ES-I3 (cell line): ENCODE results near the gene FMN1.

Experiments
- H3K36me3 ChIP-seq: 2 replicates; pipeline ENCODE4 v1.6.1; 2013; ENCODE audit warnings: mild to moderate bottlenecking, low read length, control low read depth, moderate library complexity; ENCODE audit not compliant: insufficient read depth
- H3K4me1 ChIP-seq: 2 replicates; pipeline ENCODE4 v1.6.1; 2013; ENCODE audit warnings: mild to moderate bottlenecking, control low read depth, low read length; ENCODE audit not compliant: insufficient read depth
- H3K9ac ChIP-seq: 2 replicates; pipeline ENCODE4 v1.6.1; 2013; ENCODE audit warnings: low read depth, mild to moderate bottlenecking, low read length, moderate library complexity
- H3K9me3 ChIP-seq: 2 replicates; pipeline ENCODE4 v1.6.1; 2013; ENCODE audit warnings: mild to moderate bottlenecking, low read length, moderate library complexity; ENCODE audit not compliant: control insufficient read depth, insufficient read depth

Gene FMN1

DNA sequence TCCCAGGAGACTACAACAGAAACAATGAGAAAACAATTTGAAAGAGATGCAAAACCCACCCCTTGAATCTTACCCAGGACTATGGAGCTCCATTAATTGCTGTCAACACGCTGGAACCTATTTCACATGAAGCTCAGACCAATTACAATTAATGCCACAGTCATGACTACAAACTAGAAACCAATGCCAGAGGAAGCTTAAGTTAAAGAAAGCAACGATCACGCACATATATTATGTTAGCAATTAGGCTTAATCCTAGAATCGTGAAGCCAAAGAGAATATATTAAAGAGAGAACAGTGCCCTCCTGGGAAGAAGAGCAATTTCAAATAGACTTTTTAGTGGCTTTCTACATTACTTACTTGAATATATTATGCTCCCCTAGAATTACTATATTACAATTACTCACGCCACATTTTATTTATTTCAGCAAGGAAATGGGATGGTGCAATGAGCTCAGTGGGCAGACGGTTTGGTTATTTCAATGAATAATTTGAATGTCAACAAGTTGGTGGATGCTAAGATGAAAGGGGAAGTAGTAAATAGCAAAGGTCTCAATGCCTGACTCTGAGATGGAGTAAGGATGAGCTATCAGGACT lies 351.2 kb downstream of the FMN1 start:
- Histone ChIP-seq H3K9ac (no peak overlapping the region), H3K36me3 (no peaks in the 10 kb centered on the region), H3K4me1 (0 out of 2 replicates have a peak, but pooled peaks cover 9% of the 10 kb centered on the region), H3K9me3 (no peaks in the 10 kb centered on the region)

DNA sequence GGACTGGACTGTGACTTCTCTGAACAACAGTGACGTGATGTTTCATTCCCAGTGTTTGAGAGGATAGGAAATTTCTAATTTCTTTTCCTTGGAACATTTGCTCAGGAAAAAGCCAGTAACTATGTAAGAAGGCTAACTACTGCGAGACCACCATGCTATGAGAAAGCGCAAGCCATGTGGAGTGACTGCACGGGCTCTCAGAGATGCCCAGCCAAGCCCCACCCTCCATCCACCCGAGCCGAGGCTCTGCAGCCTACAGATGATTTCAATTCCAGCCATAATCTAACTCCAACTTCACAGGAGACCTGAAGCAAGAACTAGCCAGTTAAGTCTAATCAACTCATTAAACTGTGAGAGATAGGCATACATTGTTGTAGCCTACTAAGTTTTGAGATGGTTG lies 352.4 kb downstream of the FMN1 start:
- H3K36me3 ChIP-seq: no peaks in the 10 kb centered on the region
- H3K9ac ChIP-seq: no peak overlapping the region
- 0 out of 2 replicates have a peak, but pooled peaks cover 9% of the 10 kb centered on the region for H3K4me1 ChIP-seq
- no peaks in the 10 kb centered on the region for H3K9me3 ChIP-seq

DNA sequence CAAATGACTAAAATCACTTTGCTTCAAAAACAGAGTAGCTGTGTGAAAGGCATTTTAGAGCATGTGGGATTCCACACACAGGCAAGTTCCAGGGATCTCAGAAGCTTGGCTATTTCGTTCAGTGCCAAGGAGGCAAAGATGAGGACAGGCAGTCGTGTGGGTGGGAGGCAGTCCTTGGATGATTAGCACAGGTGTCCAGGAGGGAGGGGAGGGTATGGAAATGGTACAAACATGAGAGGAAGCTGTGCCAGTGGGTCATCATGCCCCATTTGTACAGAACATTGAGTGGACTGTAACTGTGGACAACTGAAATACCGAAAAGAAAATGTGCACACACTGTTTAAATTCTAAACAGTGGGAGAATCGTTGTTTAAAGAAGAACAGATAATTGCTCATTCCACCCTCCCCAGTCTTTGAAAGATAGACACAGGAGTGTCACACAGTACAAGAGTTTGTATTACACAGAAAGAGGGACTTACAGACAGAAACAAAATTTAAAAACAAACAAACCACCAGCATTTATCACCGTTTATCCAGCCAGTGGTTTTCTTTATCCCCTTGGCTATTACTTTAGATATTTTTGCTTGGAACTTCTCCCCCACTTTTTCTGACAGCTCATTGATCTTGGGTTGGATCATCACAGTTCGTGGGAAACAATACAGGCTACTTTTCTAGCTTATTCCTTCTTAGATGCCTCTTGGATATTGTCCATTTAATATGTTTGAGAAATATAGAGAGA lies 353.8 kb downstream of the FMN1 start:
- Histone ChIP-seq H3K9ac (no peak overlapping the region), H3K4me1 (0 out of 2 replicates have a peak, but pooled peaks cover 9% of the 10 kb centered on the region), H3K36me3 (no peaks in the 10 kb centered on the region), H3K9me3 (no peaks in the 10 kb centered on the region)

DNA sequence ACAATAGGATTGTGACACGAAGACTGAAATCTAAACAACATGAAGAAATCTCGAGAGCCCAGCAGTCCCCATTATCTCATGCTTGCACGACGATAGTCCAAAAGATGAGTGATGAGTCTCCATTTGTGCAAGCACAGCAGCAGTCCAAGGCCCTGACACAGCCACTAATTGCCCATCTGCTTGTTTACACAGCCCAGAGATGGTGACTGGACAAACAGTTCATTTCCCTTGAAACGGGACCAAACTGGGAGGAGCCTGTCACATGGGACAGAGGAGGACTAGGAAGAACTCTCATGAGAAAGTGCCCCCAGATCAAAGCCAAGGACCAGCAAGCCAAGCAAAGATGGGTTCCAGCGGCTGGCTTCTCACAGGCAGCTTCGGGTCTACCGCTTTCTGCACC lies 355.7 kb downstream of the FMN1 start:
- Histone ChIP-seq H3K9ac (no peak overlapping the region), H3K4me1 (0 out of 2 replicates have a peak, but pooled peaks cover 6% of the 10 kb centered on the region), H3K9me3 (no peaks in the 10 kb centered on the region), H3K36me3 (no peaks in the 10 kb centered on the region)

DNA sequence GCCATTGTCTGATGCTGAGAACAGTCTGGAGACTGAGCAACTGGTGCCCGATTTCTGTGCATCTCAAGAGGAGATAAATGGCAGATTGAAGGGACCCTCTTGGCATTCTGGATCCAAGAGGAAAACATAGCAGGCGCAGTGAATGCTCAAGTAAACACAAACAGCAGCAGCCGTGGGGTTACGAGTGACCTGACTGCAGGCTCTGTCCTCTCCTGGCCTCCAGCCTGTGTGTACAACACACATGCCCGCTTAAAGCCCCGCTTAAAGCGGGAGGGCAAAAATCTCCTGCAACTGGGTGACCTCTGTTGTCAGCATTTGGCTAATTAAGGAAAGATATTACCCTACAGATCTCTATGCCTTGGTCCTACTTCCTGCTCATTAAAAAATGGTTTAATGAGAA lies 356.2 kb downstream of the FMN1 start:
- Histone ChIP-seq H3K4me1 (0 out of 2 replicates have a peak, but pooled peaks cover 6% of the 10 kb centered on the region), H3K36me3 (no peaks in the 10 kb centered on the region), H3K9me3 (no peaks in the 10 kb centered on the region), H3K9ac (no peak overlapping the region)

DNA sequence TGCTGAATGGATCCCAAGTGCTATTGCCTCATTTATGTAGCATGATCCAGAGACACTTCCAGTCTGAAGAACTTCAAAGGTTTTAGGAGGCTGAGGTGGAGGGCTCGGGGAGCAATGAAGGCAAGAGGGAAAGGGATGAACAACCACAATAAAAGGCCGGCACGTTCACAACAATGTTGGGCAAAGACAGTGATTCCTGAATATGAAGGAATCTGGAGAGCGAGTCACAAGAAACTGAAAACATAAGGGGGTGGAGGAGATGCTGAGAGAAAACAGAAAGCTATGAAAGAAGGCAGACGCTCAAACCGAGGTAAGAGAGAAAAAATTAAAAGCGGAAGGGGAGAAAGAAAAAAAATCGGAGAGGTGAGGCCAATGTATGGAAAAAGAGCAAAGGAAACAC lies 356.6 kb downstream of the FMN1 start:
- Histone ChIP-seq H3K9me3 (no peaks in the 10 kb centered on the region), H3K36me3 (no peaks in the 10 kb centered on the region), H3K9ac (no peak overlapping the region), H3K4me1 (0 out of 2 replicates have a peak, but pooled peaks cover 6% of the 10 kb centered on the region)

DNA sequence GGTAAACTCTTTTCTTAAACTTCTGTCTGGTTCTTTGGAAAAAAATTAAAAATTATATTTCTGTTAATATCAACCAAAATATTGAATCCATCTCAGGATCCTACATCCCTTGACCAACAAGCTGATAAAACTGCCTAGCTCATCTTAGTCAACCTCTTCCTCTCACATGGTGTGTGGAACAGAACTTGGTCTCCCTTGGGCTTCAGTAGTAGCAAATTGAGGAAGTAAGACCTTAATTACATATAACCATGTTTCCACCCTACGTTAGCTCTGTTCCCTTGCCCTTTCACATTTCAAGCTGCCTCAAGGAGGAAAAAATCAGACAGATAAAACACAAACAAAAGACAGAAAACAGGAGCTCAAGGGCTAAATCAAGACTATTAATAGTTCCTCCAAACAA lies 360.4 kb downstream of the FMN1 start:
- Histone ChIP-seq H3K9me3 (no peaks in the 10 kb centered on the region), H3K4me1 (0 out of 2 replicates have a peak, but pooled peaks cover 2% of the 10 kb centered on the region), H3K36me3 (no peaks in the 10 kb centered on the region), H3K9ac (no peak overlapping the region)

DNA sequence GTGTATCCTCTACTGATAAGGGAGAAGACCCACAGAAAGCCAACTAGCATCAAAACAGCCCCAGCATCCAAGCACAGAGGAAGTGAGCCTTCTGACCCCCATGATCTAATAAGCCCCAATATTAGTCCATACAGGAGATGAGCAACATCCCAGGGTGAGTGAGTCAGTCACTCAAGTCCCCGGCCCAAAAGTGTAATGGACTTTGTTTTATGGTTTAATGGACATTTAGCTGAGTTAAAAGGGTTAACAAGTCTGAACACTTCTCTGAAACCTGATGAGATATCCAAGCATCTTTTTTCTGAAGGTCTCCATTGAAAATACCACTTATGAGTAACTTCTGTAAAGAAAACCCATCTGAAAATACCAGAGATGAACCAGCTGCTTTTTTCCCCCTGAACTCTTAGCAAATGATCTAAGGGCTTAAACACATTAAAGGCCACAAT lies 361.1 kb downstream of the FMN1 start:
- Histone ChIP-seq H3K9me3 (no peaks in the 10 kb centered on the region), H3K36me3 (no peaks in the 10 kb centered on the region), H3K9ac (no peak overlapping the region), H3K4me1 (no peaks in the 10 kb centered on the region)

DNA sequence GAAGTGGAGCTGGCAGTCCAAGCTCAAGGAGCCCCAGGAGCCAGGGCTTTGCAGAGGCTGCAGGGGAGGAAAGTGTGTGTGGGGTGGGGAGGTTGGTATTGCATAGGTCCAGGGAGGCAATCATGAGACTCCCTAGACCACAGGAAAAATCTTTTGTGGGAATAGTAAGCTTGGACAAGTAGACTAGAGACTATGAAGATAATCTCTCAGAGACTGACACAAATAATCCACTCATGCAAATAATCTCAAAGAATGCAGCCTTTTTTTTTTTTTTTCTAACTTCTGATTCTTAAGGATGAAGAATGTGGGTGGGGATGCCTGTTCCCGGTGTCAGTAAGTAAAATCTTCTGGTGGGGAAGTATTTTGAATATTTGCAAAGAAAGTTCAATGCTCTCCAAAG lies 363.0 kb downstream of the FMN1 start:
- Histone ChIP-seq H3K9me3 (no peaks in the 10 kb centered on the region), H3K36me3 (no peaks in the 10 kb centered on the region), H3K4me1 (no peaks in the 10 kb centered on the region), H3K9ac (no peak overlapping the region)

DNA sequence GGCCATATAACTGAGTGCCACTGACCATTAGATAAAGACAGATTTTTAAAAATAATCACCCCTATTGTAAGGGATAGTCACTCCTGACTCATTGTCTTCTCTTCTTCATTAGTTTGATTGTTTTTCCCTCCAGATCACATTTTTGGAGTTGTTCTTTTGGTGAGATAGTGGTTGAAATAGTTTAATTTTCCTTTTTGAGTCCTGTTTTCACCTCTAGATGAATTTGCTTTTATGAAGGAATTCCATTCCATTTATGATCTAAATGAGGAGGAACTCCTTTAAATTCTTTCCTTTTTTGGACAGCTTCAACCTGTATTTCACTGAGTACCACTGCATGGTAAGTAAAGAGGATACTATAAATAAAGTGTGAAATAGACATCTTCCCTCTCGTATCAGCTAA lies 364.3 kb downstream of the FMN1 start:
- Histone ChIP-seq H3K36me3 (no peaks in the 10 kb centered on the region), H3K9me3 (no peaks in the 10 kb centered on the region), H3K9ac (no peak overlapping the region), H3K4me1 (no peaks in the 10 kb centered on the region)

DNA sequence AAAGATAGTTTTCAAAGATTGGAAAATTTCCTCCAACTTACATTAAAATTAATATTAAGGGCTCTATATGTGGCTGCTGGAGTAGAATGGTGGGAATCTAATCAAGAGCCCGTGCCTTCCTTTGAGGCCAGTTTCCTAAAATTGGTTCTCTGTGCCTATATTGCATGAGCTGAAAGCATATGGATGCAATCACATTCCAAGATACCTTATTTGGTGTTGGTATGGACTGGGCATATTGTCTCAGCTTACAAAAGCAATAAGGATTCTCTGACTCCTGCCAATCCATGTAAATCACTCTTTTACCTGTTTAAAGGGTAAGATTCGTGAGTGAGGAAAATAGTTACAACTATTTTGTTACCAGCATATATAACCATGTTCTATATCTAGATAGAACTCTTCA lies 365.1 kb downstream of the FMN1 start:
- Histone ChIP-seq H3K4me1 (no peaks in the 10 kb centered on the region), H3K9ac (no peak overlapping the region), H3K9me3 (no peaks in the 10 kb centered on the region), H3K36me3 (no peaks in the 10 kb centered on the region)

DNA sequence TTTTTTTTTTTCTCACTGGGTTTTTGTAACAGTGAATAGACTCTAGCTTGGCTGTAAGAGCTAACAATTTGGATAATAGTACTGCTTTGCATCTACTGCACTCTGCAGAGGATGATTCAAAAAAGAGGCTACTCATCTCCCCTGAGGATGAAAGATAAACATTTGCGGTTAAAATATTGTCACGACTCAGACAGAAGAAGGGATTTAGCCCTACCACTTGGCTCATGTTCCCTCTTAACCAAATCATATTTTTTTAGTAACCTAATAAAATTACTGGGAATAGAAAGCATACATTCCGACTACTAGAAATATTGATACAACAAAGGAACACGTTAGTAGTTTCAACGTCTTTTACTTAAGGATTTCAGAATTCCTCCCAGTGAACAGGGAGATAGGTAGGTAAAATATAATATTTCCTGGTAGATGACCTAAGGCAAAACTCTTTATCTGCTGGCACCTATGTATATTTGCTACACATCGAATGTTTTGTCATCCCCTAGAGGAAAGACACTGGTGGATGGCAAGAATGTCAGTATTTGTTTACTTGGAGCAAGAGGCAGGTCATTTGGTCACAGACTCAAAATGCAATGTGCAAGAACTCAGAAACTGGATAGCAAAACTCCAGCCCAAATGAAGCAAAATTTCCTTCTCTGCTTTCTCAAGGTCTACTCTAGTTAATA lies 365.9 kb downstream of the FMN1 start:
- no peaks in the 10 kb centered on the region for H3K36me3 ChIP-seq
- no peak overlapping the region for H3K9ac ChIP-seq
- H3K4me1 ChIP-seq: no peaks in the 10 kb centered on the region
- H3K9me3 ChIP-seq: no peaks in the 10 kb centered on the region

DNA sequence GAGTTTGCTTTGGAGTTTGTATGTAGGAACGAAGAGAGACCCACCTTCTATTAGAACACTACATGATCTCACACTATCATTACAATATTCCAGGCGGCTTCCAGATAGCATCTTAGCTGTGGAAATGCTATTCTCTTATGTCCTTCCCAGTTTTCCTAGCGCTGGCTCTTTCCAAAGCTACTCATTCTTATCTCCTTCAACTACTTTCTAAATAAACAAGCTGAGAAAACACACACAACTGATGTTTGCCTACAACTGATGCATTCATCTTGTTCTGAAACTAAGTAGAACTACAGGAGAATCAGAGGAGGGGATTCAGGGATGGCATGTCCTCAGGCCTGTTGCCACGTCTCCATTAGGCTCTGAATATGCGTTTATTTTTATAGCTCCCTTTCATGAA lies 367.8 kb downstream of the FMN1 start:
- no peaks in the 10 kb centered on the region for H3K4me1 ChIP-seq
- no peak overlapping the region for H3K9ac ChIP-seq
- no peaks in the 10 kb centered on the region for H3K36me3 ChIP-seq
- H3K9me3 ChIP-seq: no peaks in the 10 kb centered on the region

DNA sequence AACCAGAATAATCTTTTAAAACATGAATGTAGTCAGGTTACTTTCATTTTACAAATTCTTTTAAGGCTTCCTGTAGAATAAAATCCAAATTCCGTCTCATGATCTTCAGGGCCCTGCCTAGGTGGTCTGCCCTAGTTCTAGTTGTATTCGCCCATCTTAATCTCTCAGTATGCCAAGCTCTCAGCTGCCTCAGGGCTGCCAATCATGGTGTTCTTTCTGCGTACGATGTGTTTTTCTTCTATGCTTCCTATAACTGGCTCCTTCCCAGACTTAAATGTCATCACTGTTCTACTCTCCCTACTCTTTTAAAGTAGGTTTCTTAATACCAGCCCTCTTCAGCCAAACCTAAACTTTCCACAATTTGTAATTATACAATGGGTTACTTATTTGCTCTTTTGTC lies 369.3 kb downstream of the FMN1 start:
- no peak overlapping the region for H3K9ac ChIP-seq
- no peaks in the 10 kb centered on the region for H3K9me3 ChIP-seq
- no peaks in the 10 kb centered on the region for H3K4me1 ChIP-seq
- H3K36me3 ChIP-seq: no peaks in the 10 kb centered on the region

DNA sequence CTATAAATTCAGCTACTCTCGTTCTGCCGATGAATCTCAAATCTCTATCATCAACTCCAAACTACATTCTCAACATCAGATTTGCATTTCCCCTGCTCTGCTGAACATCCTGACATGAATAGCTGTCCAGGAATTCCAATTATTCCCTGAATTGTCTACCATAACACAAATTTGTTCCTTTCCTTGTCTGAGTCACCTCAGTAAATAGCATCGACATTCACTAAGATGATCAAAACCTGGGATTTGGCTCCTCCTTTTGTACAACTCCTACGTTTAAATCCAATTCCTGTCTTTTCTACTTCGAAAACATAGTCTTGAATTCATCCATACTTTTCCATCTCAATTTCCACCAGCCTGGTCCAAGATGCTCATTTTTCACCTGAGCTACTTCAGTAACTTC lies 369.7 kb downstream of the FMN1 start:
- Histone ChIP-seq H3K9me3 (no peaks in the 10 kb centered on the region), H3K4me1 (no peaks in the 10 kb centered on the region), H3K9ac (no peak overlapping the region), H3K36me3 (no peaks in the 10 kb centered on the region)
